ENCODE results near the gene MLANA. TPM values are rescaled to one million over a fixed set of nuclear protein-coding genes. Genes with fewer than 3 reads are reported as not detected.

Gene MLANA
- total RNA-seq, 4 donors from 2014 or later, result not detected

- TF ChIP-seq, protein P1, sequence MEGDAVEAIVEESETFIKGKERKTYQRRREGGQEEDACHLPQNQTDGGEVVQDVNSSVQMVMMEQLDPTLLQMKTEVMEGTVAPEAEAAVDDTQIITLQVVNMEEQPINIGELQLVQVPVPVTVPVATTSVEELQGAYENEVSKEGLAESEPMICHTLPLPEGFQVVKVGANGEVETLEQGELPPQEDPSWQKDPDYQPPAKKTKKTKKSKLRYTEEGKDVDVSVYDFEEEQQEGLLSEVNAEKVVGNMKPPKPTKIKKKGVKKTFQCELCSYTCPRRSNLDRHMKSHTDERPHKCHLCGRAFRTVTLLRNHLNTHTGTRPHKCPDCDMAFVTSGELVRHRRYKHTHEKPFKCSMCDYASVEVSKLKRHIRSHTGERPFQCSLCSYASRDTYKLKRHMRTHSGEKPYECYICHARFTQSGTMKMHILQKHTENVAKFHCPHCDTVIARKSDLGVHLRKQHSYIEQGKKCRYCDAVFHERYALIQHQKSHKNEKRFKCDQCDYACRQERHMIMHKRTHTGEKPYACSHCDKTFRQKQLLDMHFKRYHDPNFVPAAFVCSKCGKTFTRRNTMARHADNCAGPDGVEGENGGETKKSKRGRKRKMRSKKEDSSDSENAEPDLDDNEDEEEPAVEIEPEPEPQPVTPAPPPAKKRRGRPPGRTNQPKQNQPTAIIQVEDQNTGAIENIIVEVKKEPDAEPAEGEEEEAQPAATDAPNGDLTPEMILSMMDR (IDR thresholded peaks at IDR 0.05), result no peak
- no peak for TF ChIP-seq POLR2A (IDR thresholded peaks at IDR 0.05)
- Histone ChIP-seq H3K9me3 (no peaks in the 10 kb centered on the region), H3K27ac (peak overlapping the region in 1 of 2 donors; percentile 22), H3K27me3 (no peaks in the 10 kb centered on the region), H3K4me3 (no peak overlapping the region), H3K4me1 (no peaks in the 10 kb centered on the region), H3K36me3 (no peaks in the 10 kb centered on the region)
- intact Hi-C loops (cut with DNase I; ENCODE audit: low total_unique reads), result no loop called here
- no peak for DNase-seq
Observed at GRCh38 chr9:5845157-5845531, 45.5 kb upstream of the MLANA start.

DNA sequence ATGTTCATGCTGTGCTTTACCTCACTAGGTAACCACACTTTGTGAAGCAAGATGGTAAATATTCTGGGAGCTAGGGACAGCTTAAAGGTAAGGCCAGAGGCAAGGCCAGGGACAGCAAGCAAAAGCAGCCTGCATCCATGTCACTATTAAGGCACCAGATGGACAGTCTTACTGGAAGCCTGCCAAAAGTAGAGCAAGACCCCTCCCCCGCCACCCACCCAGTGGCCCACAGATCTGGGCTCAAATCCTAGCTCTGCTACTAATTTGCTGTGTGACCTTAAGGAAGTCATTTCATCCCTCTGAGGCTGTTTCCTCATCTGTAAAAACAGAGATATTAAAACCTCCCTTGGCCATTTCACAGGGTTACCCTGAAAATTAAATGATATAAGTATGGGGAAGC is 44.6 kb upstream of the MLANA start:
- Histone ChIP-seq H3K27me3 (no peaks in the 10 kb centered on the region), H3K9me3 (no peaks in the 10 kb centered on the region), H3K27ac (no peak overlapping the region), H3K4me3 (no peak overlapping the region), H3K4me1 (no peaks in the 10 kb centered on the region), H3K36me3 (no peaks in the 10 kb centered on the region)
- intact Hi-C loops (cut with DNase I; ENCODE audit: low total_unique reads), result no loop called here
- TF ChIP-seq, protein P1 (IDR thresholded peaks at IDR 0.05), result no peak
- TF ChIP-seq POLR2A (IDR thresholded peaks at IDR 0.05), result no peak
- DNase-seq, result no peak

- H3K27ac ChIP-seq, result no peak overlapping the region
- no peaks in the 10 kb centered on the region for H3K27me3 ChIP-seq
- TF ChIP-seq, protein P1 (IDR thresholded peaks at IDR 0.05), result no peak
- no peak for TF ChIP-seq POLR2A (IDR thresholded peaks at IDR 0.05)
- H3K9me3 ChIP-seq, result no peaks in the 10 kb centered on the region
- H3K4me3 ChIP-seq, result no peak overlapping the region
- H3K36me3 ChIP-seq, result no peaks in the 10 kb centered on the region
- DNase-seq, result no peak
- intact Hi-C loops (cut with DNase I; ENCODE audit: low total_unique reads), result no loop called here
- H3K4me1 ChIP-seq, result no peaks in the 10 kb centered on the region
Observed at GRCh38 chr9:5846501-5846921, 44.2 kb upstream of the MLANA start.

- DNase-seq, result no peak
- TF ChIP-seq POLR2A (IDR thresholded peaks at IDR 0.05), result no peak
- TF ChIP-seq, protein P1 (IDR thresholded peaks at IDR 0.05), result no peak
- Histone ChIP-seq H3K27ac (no peak overlapping the region), H3K4me3 (no peak overlapping the region), H3K9me3 (no peaks in the 10 kb centered on the region), H3K27me3 (no peaks in the 10 kb centered on the region), H3K4me1 (no peaks in the 10 kb centered on the region), H3K36me3 (no peaks in the 10 kb centered on the region)
- intact Hi-C loops (cut with DNase I; ENCODE audit: low total_unique reads), result no loop called here
Observed at GRCh38 chr9:5848372-5848882, 42.3 kb upstream of the MLANA start.

DNA sequence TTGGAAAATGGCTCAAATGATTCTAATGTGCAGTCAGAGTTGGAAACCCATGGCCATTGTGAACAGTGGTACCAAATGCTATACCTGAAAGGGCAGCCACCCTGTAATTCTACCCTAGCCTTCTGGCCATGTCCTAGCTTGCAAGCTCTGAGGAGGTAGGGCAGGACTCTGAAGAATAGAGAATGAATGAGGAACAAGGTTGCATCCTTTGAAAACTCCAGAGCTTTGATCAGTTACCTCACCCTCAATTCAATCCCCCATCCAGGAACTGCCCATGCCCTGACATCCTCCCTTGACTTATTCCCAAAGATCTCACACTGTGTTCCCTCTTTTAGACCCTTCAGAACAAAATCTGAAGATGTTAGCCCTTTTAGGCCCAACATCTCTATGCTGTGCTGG is 40.0 kb upstream of the MLANA start:
- Histone ChIP-seq H3K36me3 (no peaks in the 10 kb centered on the region), H3K27ac (no peak overlapping the region), H3K4me1 (no peaks in the 10 kb centered on the region), H3K4me3 (no peak overlapping the region), H3K9me3 (no peaks in the 10 kb centered on the region), H3K27me3 (no peaks in the 10 kb centered on the region)
- no peak for TF ChIP-seq POLR2A (IDR thresholded peaks at IDR 0.05)
- TF ChIP-seq, protein P1 (IDR thresholded peaks at IDR 0.05), result no peak
- DNase-seq, result no peak
- intact Hi-C loops (cut with DNase I; ENCODE audit: low total_unique reads), result no loop called here
